Transverse colon (tissue), 4 donors: Measurements from ENCODE around the gene KANK2. TPM values are rescaled to one million over a fixed set of nuclear protein-coding genes. Genes with fewer than 3 reads are reported as not detected.
A peak's percentile ranks its signal among the peaks of the same experiment; 100 is the strongest.

ENCODE experiments used
- DNase-seq: peaks from one replicate; pipeline ENCODE4 v3.0.0-alpha.2; 2019
- H3K27ac ChIP-seq, 4 donors: fragments of 200-600 bp; sonication (generic); 2 replicates each; pipeline ENCODE4 v1.5.1; 2016 to 2018; ENCODE audit warnings: inconsistent platforms in 4 of 4
- H3K27me3 ChIP-seq: fragments of 200-600 bp; sonication (generic); 2 replicates; pipeline ENCODE4 v1.5.1; 2017; ENCODE audit warnings: inconsistent platforms
- H3K36me3 ChIP-seq, 4 donors: fragments of 200-600 bp; sonication (generic); 2 replicates each; pipeline ENCODE4 v1.5.1; 2017 to 2019; ENCODE audit warnings: inconsistent platforms in 4 of 4
- H3K4me1 ChIP-seq, 4 donors: fragments of 200-600 bp; sonication (generic); 2 replicates each; pipeline ENCODE4 v1.5.1; 2017 to 2020; ENCODE audit warnings: inconsistent platforms in 4 of 4
- H3K4me3 ChIP-seq, 4 donors: fragments of 200-600 bp; sonication (generic); 1 replicate in 1 of 4; 2 replicates in 3 of 4; pipeline versions ENCODE4 v1.5.1 to v1.6.1; 2017 to 2019; ENCODE audit warnings: inconsistent platforms in 4 of 4
- H3K9me3 ChIP-seq, 2 donors: fragments of 200-600 bp; sonication (generic); 2 replicates each; pipeline ENCODE4 v1.5.1; 2017 to 2019; ENCODE audit warnings: inconsistent platforms in 2 of 2
- CTCF ChIP-seq, 5 experiments: fragments of 200-600 bp in 3 of 5; fragments of 450-650 bp in 2 of 5; sonication (generic) in 3 of 5; IDR thresholded peaks; 1 replicate in 2 of 5; 2 replicates in 3 of 5; pipeline ENCODE4 v1.5.1; 2016 to 2017; ENCODE audit warnings: antibody characterized with exemption in 5 of 5, inconsistent platforms in 3 of 5, mild to moderate bottlenecking in 2 of 5, moderate library complexity in 1 of 5
- EP300 ChIP-seq: sonication (generic); formaldehyde crosslinking; IDR thresholded peaks from one replicate; pipeline ENCODE4 v1.6.1; 2017; ENCODE audit warnings: antibody characterized with exemption, low read depth
- POLR2A ChIP-seq: fragments of 450-650 bp; IDR thresholded peaks from one replicate; pipeline ENCODE4 v1.6.1; 2016; ENCODE audit warnings: antibody characterized with exemption, mild to moderate bottlenecking, moderate library complexity
- POLR2AphosphoS5 ChIP-seq, 3 donors: sonication (generic); formaldehyde crosslinking; IDR thresholded peaks; one replicate each; pipeline ENCODE4 v1.6.1; 2016; ENCODE audit warnings: antibody characterized with exemption in 3 of 3
- WGBS, 2 donors: methylation state at CpG; one replicate each; pipeline ENCODE4 v1.1.5; 2018; ENCODE audit warnings: low coverage in 1 of 2; 5-methylcytosine and 5-hydroxymethylcytosine counted together
- in situ Hi-C, 4 donors: fragments of 200-750 bp; cut with MboI; loops; one replicate each; pipeline versions ENCODE4 v1.15.0 to v1.15.1; 2017; ENCODE audit warnings: low sequenced_read_pairs in 3 of 4, low pct_ligation_motif_present in 1 of 4, low pct_unique_long_range_greater_than_20kb in 1 of 4
- intact Hi-C: fragments of 100-400 bp; cut with DNase I; formaldehyde crosslinking; loops from one replicate; pipeline ENCODE4 v1.15.1; 2023; ENCODE audit warnings: low total_unique reads
- total RNA-seq, 4 donors: library from RNA; depleted of rRNA; stranded (reverse); fragments of >200 nt; gene quantifications; one replicate each; pipeline ENCODE4 v1.1.0, GENCODE V29; 2016

KANK2 gene
- total RNA-seq: 100 to 1,000 TPM; 145 to 339 (median 243) TPM

- in situ Hi-C loops: no loop called here
- TF ChIP-seq CTCF (IDR thresholded peaks at IDR 0.05) (peak in 3 of 5 experiments; percentile 11 to 14 (median 11)), POLR2A (peak; percentile 45), EP300 (no peak), POLR2AphosphoS5 (IDR thresholded peaks at IDR 0.05) (peak; percentile 76 to 90 (median 87))
- Histone ChIP-seq H3K9me3 (no peaks in the 10 kb centered on the region), H3K4me3 (peak within 1 kb of the TSS; percentile 53 to 82 (median 60)), H3K4me1 (peaks cover 0 to 47% (median 28%) of the 10 kb centered on the region in 4 donors), H3K27ac (peak within 1 kb of the TSS; percentile 90 to 96 (median 94)), H3K27me3 (no peaks in the 10 kb centered on the region), H3K36me3 (peaks cover 0 to 6% (median 0%) of the 10 kb centered on the region in 4 donors)
- 1 to 17% methylated on average over 1 to 44 of the region's 78 CpGs for WGBS, 2 donors
- intact Hi-C loops: no loop called here
- DNase-seq: peak; percentile 90
Observed at GRCh38 chr19:11197291-11198174, at the start of gene KANK2. Gene KANK2 (minus strand): TSS chr19:11197545. CDS start chr19:11194511, 3,034 bp downstream.

GRCh38 chr19:11246941-11247340, 49.6 kb upstream of the KANK2 start:
- no peaks in the 10 kb centered on the region for H3K36me3 ChIP-seq

GRCh38 chr19:11244846-11245589, 47.7 kb upstream of the KANK2 start:
- no peak for DNase-seq
- intact Hi-C loops: loop anchor here (5.0 kb wide), 1 partner anchor 428 kb away; no protein-coding TSS in a partner anchor
- in situ Hi-C loops: no loop called here
- H3K36me3 ChIP-seq: no peaks in the 10 kb centered on the region
- H3K4me1 ChIP-seq: peaks cover 0 to 7% (median 6%) of the 10 kb centered on the region in 4 donors
- TF ChIP-seq POLR2A (no peak), CTCF (IDR thresholded peaks at IDR 0.05) (no peak), POLR2AphosphoS5 (IDR thresholded peaks at IDR 0.05) (no peak)
- no peaks in the 10 kb centered on the region for H3K9me3 ChIP-seq
- H3K4me3 ChIP-seq: no peak overlapping the region
- WGBS, 2 donors: 91 to 100% methylated on average over 2 to 5 of the region's 5 CpGs
- no peaks in the 10 kb centered on the region for H3K27me3 ChIP-seq
- H3K27ac ChIP-seq: no peak overlapping the region

More at GRCh38 chr19:11246941-11247340, 49.6 kb upstream of the KANK2 start:
- no peaks in the 10 kb centered on the region for H3K27me3 ChIP-seq
- 91 to 92% methylated on average over 4 to 11 of the region's 11 CpGs for WGBS, 2 donors
- no peak overlapping the region for H3K27ac ChIP-seq
- DNase-seq: no peak
- in situ Hi-C loops (no loop called here), intact Hi-C loops (no loop called here)
- TF ChIP-seq CTCF (IDR thresholded peaks at IDR 0.05) (no peak), POLR2AphosphoS5 (IDR thresholded peaks at IDR 0.05) (no peak), POLR2A (no peak), EP300 (no peak)
- H3K4me3 ChIP-seq: no peak overlapping the region
- H3K4me1 ChIP-seq: peaks cover 0 to 7% (median 6%) of the 10 kb centered on the region in 4 donors
- H3K9me3 ChIP-seq: no peaks in the 10 kb centered on the region

GRCh38 chr19:11243798-11244169, 46.4 kb upstream of the KANK2 start:
- in situ Hi-C loops: no loop called here
- H3K36me3 ChIP-seq: no peaks in the 10 kb centered on the region
- DNase-seq: no peak

More at GRCh38 chr19:11243798-11244169, 46.4 kb upstream of the KANK2 start:
- intact Hi-C loops: loop anchor here (5.0 kb wide), 1 partner anchor 426 kb away; no protein-coding TSS in a partner anchor
- TF ChIP-seq POLR2A: no peak
- no peak for TF ChIP-seq EP300
- TF ChIP-seq POLR2AphosphoS5 (IDR thresholded peaks at IDR 0.05): no peak
- no peak for TF ChIP-seq CTCF (IDR thresholded peaks at IDR 0.05)
- Histone ChIP-seq H3K4me3 (no peak overlapping the region), H3K9me3 (no peaks in the 10 kb centered on the region), H3K27me3 (no peaks in the 10 kb centered on the region), H3K27ac (peak overlapping the region in 2 of 4 donors; percentile 26 to 28), H3K4me1 (peaks cover 0 to 7% (median 6%) of the 10 kb centered on the region in 4 donors)
- WGBS, 2 donors: 91% methylated on average over 7 of the region's 7 CpGs; no CpG with 5 or more reads in 1 of the 2 donors
